Loucy (cell line): ENCODE data around the gene ZNF423.

Source experiments
- H2AFZ ChIP-seq: fragments of 200-600 bp; sonication (generic); 2 replicates; pipeline ENCODE4 v1.6.0; 2016; ENCODE audit warnings: antibody characterized with exemption, mild to moderate bottlenecking, low read length, moderate library complexity
- H3F3A ChIP-seq: fragments of 200-600 bp; 2 replicates; pipeline ENCODE4 v1.6.0; 2016; ENCODE audit warnings: antibody characterized with exemption, low read depth, mild to moderate bottlenecking
- H3K27me3 ChIP-seq: fragments of 200-600 bp; sonication (generic); 2 replicates; pipeline ENCODE4 v1.6.1; 2014; ENCODE audit warnings: low read length, mild to moderate bottlenecking; ENCODE audit not compliant: insufficient read depth, poor library complexity, severe bottlenecking
- H3K36me3 ChIP-seq: fragments of 200-600 bp; sonication (generic); 2 replicates; pipeline ENCODE4 v1.6.1; 2016; ENCODE audit warnings: low read length; ENCODE audit not compliant: insufficient read depth
- H3K4me1 ChIP-seq: fragments of 200-600 bp; sonication (generic); 2 replicates; pipeline ENCODE4 v1.5.1; 2014; ENCODE audit warnings: low read length, mild to moderate bottlenecking; ENCODE audit not compliant: insufficient read depth, poor library complexity, severe bottlenecking
- H3K4me2 ChIP-seq: fragments of 200-600 bp; sonication (generic); 2 replicates; pipeline ENCODE4 v1.6.0; 2014; ENCODE audit warnings: antibody characterized with exemption, low read length, low read depth, mild to moderate bottlenecking; ENCODE audit not compliant: poor library complexity, severe bottlenecking
- H3K4me3 ChIP-seq: fragments of 200-600 bp; sonication (generic); 2 replicates; pipeline ENCODE4 v1.5.1; 2014; ENCODE audit warnings: low read length, mild to moderate bottlenecking, mixed read lengths; ENCODE audit not compliant: poor library complexity, severe bottlenecking
- H3K79me2 ChIP-seq: fragments of 200-600 bp; sonication (generic); 2 replicates; pipeline ENCODE4 v1.6.1; 2014; ENCODE audit warnings: low read length; ENCODE audit not compliant: insufficient read depth
- H3K9ac ChIP-seq: fragments of 200-600 bp; sonication (generic); 2 replicates; pipeline ENCODE4 v1.6.0; 2014; ENCODE audit warnings: mild to moderate bottlenecking, low read depth, low read length, moderate library complexity; ENCODE audit not compliant: poor library complexity, severe bottlenecking
- H3K9me2 ChIP-seq: fragments of 200-600 bp; sonication (generic); replicated peaks from 2 replicates; pipeline ENCODE4 v1.6.1; 2016; ENCODE audit warnings: low read depth, low read length, mixed read lengths
- H3K9me3 ChIP-seq: fragments of 200-600 bp; sonication (generic); 2 replicates; pipeline ENCODE4 v1.6.1; 2014; ENCODE audit warnings: mild to moderate bottlenecking, antibody characterized with exemption, low read length, low read depth; ENCODE audit not compliant: insufficient read depth
- H4K20me1 ChIP-seq: fragments of 200-600 bp; sonication (generic); 2 replicates; pipeline ENCODE4 v1.6.0; 2014; ENCODE audit warnings: antibody characterized with exemption, low read length, mild to moderate bottlenecking; ENCODE audit not compliant: insufficient read depth, poor library complexity, severe bottlenecking
- CTCF ChIP-seq: fragments of 200-600 bp; sonication (generic); conservative IDR thresholded peaks from 2 replicates; pipeline ENCODE4 v1.5.1; 2014; ENCODE audit warnings: mild to moderate bottlenecking, antibody characterized with exemption, low read length
- EZH2phosphoT487 ChIP-seq: fragments of 200-600 bp; IDR thresholded peaks from 2 replicates; pipeline ENCODE4 v1.6.1; 2018; ENCODE audit warnings: antibody characterized with exemption, mild to moderate bottlenecking, moderate library complexity, borderline replicate concordance

Gene ZNF423

GRCh38 chr16:49776734-49777133 lies 79.2 kb downstream of the ZNF423 start:
- Histone ChIP-seq H3K4me1 (peaks cover 5% of the 10 kb centered on the region), H3K9me3 (no peaks in the 10 kb centered on the region), H3K4me3 (no peak overlapping the region), H3F3A (no peaks in the 10 kb centered on the region), H3K27me3 (no peaks in the 10 kb centered on the region), H3K36me3 (no peaks in the 10 kb centered on the region), H4K20me1 (no peaks in the 10 kb centered on the region), H3K79me2 (no peaks in the 10 kb centered on the region), H3K9me2 (no peaks in the 10 kb centered on the region), H2AFZ (no peak overlapping the region), H3K4me2 (no peak overlapping the region), H3K9ac (no peak overlapping the region)
- TF ChIP-seq EZH2phosphoT487 (no peak), CTCF (no peak)

GRCh38 chr16:49776085-49776595 lies 79.8 kb downstream of the ZNF423 start:
- no peak for TF ChIP-seq EZH2phosphoT487
- TF ChIP-seq CTCF = no peak
- no peaks in the 10 kb centered on the region for H3K9me2 ChIP-seq
- no peaks in the 10 kb centered on the region for H3K9me3 ChIP-seq
- H3K36me3 ChIP-seq = no peaks in the 10 kb centered on the region
- no peak overlapping the region for H3K9ac ChIP-seq
- no peaks in the 10 kb centered on the region for H3K27me3 ChIP-seq
- no peaks in the 10 kb centered on the region for H3K79me2 ChIP-seq
- H3K4me1 ChIP-seq = peaks cover 5% of the 10 kb centered on the region
- no peak overlapping the region for H3K4me3 ChIP-seq
- no peak overlapping the region for H3K4me2 ChIP-seq
- no peak overlapping the region for H2AFZ ChIP-seq
- no peaks in the 10 kb centered on the region for H4K20me1 ChIP-seq
- H3F3A ChIP-seq = no peaks in the 10 kb centered on the region

GRCh38 chr16:49775581-49775980 lies 80.3 kb downstream of the ZNF423 start:
- H3K4me1 ChIP-seq = peaks cover 5% of the 10 kb centered on the region
- no peak overlapping the region for H3K4me3 ChIP-seq
- H3K36me3 ChIP-seq = no peaks in the 10 kb centered on the region
- H2AFZ ChIP-seq = no peak overlapping the region
- no peaks in the 10 kb centered on the region for H4K20me1 ChIP-seq
- H3K79me2 ChIP-seq = no peaks in the 10 kb centered on the region
- no peaks in the 10 kb centered on the region for H3K27me3 ChIP-seq
- no peaks in the 10 kb centered on the region for H3K9me3 ChIP-seq
- no peak overlapping the region for H3K9ac ChIP-seq
- H3K4me2 ChIP-seq = no peak overlapping the region
- TF ChIP-seq CTCF (no peak), EZH2phosphoT487 (no peak)
- no peaks in the 10 kb centered on the region for H3K9me2 ChIP-seq
- H3F3A ChIP-seq = no peaks in the 10 kb centered on the region
